Jurkat, Clone E6-1 (cell line): ENCODE results near the gene CH25H. TPM values are rescaled to one million over a fixed set of nuclear protein-coding genes. Genes with fewer than 3 reads are reported as not detected.
A peak's percentile ranks its signal among the peaks of the same experiment; 100 is the strongest.
"Not testable (repeated sequence)": the region's sequence is repeated elsewhere in the genome, so short reads cannot be mapped to it uniquely, and the experiment has no call there.

ENCODE experiments used
- DNase-seq: peaks from one replicate; pipeline ENCODE4 v3.0.0-alpha.2; 2011; ENCODE audit warnings: low read depth, low spot score
- H3K4me3 ChIP-seq: 2 replicates; pipeline ENCODE4 v1.5.1; 2011; ENCODE audit warnings: mild to moderate bottlenecking, low read length, control low read depth, moderate library complexity
- polyA plus RNA-seq: library from polyadenylated mRNA; unstranded; fragments of >200 nt; gene quantifications from one replicate; pipeline ENCODE4 v1.2.1, GENCODE V29; 2012; ENCODE audit warnings: missing spikeins; ENCODE audit not compliant: insufficient read length, insufficient read depth

CH25H gene, protein sequence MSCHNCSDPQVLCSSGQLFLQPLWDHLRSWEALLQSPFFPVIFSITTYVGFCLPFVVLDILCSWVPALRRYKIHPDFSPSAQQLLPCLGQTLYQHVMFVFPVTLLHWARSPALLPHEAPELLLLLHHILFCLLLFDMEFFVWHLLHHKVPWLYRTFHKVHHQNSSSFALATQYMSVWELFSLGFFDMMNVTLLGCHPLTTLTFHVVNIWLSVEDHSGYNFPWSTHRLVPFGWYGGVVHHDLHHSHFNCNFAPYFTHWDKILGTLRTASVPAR
- not detected for polyA plus RNA-seq

DNA sequence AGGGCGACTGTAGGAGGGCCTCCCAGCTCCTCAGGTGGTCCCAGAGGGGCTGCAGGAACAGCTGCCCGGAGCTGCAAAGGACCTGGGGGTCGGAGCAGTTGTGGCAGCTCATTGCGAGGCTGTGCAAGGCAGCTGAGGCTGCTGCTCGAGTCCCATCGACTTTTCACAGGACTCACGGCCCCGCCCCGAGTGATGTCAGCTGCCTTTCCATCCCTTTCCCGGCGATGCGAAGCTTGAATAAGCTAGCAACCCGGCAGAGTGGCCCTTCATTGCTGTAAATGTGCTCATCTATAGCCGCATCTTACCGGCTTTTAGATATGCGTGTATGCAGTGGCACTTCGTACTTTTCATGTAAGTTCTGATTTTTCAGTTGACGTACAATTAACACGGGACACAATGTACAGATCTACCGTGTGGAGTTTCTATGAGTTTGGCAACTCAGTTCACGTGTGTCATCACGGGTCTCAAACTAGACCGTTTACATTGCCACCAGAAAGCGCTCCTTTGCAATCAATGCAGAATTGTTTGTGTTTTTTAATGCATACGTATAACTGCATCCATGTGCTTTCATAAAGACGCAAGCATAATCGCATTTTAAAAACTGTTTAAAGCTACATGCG, at the start of gene CH25H:
Gene CH25H (minus strand): TSS at position 137 of the 620 bp plus-strand sequence. CDS start 25 bp downstream, at position 112.
- peak within 1 kb of the TSS; percentile 44 for H3K4me3 ChIP-seq
- DNase-seq, result peak; percentile 5

DNA sequence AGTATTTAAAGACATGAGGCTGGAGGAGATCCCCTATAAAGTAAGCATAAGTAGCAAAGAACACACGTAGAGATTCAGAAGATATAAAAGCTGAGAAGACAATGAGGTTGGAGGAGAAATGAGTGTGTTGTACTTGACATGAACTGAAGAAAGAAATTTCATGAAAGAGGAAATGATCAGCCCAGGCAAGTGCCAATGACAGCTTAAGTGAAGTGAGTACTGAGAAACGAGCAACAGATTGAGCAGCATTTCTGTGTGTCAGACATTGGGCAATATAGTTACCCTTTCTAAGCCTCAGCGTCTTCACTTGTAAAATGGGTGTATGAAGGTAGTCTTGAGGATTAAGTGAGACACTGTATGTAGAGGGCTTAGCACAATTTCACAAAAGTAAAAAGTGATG, 49.2 kb upstream of the CH25H start:
- no peak for DNase-seq
- no peak overlapping the region for H3K4me3 ChIP-seq

DNA sequence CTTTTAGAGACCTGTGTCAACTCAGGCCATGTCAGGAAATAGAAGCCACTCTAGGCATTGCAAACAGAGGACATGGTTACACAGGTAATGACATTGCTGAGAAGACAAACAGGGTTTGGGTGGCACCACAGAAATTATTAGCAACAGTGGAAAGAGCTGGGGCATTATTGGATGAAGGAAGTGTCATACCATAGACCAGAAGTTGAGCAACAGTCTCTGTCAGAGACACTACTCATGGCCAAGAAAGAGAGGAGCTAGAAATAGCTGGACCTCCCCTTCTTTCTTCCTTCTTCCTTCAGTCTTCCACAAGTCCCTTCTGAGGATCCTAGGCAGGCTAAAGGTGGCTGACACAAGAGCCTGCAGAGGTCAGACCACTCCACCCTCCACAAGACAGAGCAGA, 48.7 kb upstream of the CH25H start:
- no peak overlapping the region for H3K4me3 ChIP-seq
- no peak for DNase-seq

DNA sequence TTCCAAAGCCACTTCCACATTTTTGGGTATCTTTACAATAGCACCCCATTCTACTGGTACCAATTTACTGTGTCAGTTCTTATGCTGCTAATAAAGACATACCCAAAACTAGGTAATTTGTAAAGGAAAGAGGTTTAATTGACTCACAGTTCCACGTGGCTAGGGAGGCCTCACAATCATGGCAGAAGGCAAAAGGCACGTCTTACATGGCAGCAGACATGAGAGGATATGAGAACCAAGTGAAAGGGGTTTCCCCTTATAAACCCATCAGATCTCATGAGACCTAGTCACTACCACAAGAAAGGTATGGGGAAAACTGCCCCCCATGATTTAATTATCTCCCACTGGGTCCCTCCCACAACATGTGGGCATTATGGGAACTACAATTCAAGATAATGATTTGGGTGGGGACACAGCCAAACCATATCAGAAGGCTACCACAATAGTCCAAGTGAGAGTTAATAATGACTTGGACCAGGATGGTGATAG, 48.0 kb upstream of the CH25H start:
- DNase-seq, H3K4me3 ChIP-seq: not testable (repeated sequence)

DNA sequence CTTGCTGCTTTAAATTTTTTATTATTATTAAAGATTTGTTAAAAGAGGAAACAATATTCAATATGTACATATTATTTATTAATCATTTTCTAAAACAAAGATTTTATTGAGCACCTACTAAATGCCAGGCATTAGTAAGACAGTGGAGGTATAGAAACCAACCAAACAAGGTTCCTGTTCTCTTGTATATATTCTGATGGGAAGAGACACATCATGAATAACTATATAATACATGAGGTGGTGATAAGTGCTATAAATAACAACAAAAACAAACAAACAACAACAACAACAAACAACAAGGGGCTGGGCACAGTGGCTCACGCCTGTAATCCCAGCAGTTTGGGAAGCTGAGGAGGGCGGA, 45.1 kb upstream of the CH25H start:
- no peak for DNase-seq
- peak overlapping the region; percentile 81 for H3K4me3 ChIP-seq

DNA sequence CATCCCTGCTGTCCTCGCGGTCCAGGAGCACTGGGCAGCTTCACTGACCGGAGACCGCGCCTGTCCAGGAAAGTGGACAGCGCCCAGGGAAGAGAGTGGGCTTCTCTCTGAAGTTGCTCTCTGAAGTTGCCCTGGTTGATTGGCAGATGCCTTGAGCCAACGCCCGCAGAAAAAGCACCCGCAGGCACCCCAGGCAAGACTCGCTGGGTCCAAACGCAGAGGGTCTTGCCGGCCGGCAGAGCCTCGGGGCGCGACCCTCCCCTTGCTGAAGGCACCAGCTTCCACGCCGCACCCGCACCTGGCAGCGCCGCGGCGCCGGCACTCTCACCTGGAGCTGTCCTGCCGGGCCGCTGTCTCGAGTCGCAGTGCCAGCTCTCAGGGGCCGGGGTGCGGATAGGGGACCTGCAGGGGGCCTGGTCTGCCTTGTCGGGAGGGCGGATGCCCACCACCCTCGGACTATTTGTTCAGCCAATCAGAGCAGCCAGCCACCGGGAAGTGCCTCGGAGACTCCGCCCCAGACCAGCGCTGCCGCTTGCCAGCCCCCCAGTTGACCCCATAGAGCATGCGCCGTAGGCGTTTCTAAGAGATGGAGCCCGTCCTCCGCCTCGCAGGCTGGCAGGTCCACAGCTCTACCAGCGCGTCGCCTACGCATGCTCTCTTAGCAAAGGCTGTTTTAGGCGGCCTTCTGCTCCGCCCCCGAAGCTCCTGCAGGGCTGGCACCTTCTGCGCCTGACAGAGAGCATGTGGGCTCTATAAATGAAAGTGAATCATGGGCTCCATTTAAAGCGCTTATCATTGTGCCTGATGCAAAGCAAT, 44.5 kb upstream of the CH25H start, which contains the start of gene LIPA:
Gene LIPA (minus strand): TSS at position 367 of the 816 bp plus-strand sequence. CDS start 4,127 bp downstream, outside the sequence.
- H3K4me3 ChIP-seq, result peak within 1 kb of the TSS; percentile 81
- peak; percentile 98 for DNase-seq

DNA sequence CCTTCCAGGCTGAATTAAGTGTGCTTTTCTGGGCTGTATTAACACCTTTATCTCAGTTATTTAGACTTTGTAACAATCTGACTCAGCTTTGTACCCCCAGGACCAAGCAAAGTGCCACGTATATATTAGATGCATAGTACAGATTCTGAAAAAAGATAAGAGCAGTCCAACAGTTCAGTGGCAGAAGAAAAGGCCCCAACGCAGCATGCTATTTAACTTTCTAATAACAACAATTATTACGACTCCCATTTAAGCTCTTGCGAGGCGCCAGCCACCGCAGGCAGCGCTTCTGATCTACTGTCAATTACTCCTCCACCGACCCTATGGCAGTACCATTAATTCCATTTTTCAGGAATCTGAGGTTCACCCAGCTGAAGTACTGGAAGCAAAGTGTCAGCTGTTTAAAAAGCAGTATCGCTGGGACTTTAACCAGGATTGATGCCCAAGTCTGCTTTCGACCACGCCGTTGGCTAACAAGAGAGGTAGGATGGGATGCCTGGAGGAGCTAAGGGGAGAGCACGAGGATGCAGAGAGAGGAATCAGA, 43.8 kb upstream of the CH25H start:
- H3K4me3 ChIP-seq, result peak overlapping the region; percentile 81
- DNase-seq, result no peak

DNA sequence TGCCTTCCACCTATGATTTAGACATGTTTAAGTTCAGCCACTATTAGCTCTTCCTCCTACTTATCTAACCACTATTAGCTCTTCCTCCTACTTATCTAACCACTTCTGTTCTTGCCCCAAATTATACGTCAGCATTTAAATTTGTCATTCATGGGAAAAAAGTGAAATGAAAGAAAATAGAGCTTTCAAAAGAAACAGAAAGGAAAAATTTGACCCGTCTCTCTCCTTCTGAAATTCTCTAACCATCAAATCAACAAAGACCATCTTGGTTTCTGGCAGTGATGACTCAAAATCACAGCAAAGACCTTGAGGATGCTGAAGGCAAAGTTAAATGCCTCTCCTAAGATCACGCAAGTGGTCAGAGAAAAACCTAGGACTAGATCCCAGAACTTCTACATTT, 41.9 kb upstream of the CH25H start:
- DNase-seq, result no peak
- H3K4me3 ChIP-seq, result no peak overlapping the region

DNA sequence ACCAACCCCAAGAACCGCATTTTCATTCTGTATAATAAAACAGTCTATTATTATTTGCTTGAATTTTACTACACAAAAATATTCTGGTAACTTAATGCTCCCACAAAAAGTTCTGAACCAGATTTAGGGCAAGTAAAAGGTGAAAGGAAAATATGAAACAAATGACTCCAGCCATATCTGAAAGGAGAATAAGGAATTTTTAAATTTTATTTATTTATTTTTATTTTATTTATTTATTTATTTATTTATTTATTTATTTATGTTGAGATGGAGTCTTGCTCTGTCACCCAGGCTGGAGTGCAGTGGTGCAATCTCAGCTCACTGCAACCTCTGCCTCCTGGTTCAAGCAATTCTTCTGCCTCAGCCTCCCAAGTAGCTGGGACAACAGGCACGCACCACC, 40.5 kb upstream of the CH25H start:
- H3K4me3 ChIP-seq, DNase-seq: not testable (repeated sequence)

DNA sequence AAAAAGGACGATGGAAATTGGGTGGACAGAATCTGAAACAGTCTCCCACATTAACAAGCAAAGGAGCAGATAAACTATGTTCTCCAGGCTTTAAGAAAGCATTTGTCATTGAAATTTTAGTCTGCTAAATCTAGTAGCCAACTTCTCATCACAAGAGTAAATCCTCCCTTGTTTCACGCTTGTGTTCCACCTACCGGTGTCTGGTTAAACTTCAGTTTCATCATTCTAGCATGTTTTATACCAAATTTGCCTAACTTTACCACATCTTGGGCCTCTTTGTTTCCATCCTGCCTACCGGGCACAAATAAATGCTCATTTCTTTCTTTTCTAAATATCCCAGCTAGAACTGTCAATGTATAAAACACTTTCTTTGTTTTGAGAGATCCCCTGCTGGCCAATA, 38.7 kb upstream of the CH25H start:
- H3K4me3 ChIP-seq, result no peak overlapping the region
- no peak for DNase-seq

DNA sequence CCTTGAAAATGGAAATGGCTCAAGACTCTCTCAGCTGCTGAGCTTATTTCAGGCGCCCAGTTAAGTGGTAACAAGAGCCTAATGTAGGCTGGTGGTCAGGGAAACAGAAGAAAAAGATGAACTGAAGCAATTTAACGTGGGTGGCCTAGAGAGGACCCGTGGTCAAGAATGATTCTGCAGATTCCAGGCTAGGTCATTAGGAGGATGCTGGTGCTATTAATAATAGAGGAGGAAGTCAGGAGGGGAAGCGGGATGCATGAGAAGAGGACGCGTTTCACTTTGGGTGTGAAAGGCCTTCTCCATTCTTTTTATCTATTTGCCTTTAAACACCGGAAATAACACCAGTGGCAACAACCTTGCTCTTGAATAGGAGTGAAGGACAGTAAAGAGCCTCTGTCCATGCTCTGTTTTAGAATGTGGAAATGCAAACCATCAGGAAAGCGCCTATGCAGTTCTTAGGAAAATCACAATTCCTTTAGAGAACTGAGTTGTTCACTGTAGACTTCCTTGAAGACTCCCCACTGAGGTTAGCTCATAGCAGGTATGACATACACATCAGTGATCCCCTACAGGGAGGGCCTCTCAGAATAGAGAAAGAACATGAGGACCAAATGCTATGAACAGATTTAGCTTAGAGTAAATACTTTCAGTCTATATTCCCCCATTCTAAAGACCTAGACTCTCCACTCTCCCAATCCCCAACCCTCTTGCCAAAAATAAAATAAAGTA, 35.9 kb upstream of the CH25H start:
- no peak for DNase-seq
- H3K4me3 ChIP-seq, result no peak overlapping the region

DNA sequence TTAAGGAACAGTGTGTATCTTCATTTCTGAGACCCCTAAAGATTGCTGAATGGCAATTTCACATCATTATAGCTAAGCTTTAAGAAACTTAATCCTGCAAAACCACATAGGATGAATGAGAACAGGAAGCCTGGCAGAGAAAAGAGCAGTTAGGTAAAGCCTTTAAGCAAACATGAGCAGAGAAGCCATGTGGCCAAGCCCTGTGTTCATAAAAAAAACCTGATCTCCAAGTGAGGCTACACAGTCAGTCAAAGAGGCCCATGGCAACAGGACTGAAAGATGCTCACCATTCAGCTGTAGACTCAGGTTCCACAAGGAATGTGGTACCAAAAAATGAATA, 35.2 kb upstream of the CH25H start:
- no peak overlapping the region for H3K4me3 ChIP-seq
- peak; percentile 41 for DNase-seq

DNA sequence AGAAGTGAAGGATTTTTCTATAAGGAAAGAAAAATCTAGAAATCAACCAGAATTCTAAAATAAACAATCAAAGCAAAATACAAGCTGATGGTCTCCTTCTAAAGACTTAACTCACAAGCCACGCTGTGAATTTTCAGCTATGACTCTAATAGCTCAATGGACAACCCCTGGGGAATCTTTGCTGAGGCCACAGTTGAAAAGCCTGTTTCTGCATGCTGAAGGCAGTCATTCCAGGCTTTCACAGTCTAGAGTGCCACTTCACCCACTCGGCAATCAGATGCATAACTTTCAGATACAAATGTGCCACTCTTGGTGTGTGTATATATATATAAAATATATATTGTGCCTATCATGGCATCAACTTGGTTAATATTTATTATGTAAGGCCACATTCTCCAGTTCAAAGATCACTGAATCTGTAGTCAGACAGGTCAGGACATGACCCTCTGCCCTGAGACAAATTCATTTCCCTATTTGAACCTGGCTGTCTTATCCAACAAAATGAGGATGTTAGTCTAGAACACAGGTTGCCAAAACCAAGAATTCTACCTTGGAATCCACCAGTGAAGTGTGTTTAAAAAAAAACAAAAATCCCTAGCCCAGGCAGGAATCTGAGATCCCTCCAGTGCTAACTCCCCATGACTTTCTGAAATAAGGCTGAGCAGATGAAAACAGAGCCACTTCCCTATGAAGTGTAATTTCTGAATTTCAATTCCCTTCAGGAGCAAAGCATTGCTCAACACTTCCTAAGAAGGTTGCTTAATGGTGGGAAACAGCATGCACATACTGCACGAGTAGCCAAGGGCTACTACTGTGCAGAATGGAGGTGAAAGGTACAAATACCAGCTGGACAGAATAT, 34.6 kb upstream of the CH25H start:
- DNase-seq, result no peak
- no peak overlapping the region for H3K4me3 ChIP-seq

DNA sequence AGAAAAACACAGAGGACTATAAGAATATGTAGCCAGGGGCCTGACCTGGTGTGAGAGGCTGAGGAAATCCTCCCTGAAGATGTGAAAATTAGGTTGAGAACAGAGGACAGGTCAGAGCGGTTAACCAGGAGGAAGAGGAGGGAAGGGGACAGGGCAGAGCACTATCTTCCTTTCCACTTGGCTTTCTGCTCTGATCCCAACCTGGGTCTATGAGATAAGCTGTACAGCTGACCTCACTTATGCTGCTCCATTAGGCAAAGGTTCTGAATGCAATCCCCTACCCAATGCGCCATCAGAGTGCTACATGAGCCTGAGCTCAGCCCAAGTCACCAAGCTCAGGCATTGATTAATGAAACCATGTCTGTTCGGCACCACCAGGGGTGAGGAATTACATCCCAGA, 33.9 kb upstream of the CH25H start:
- no peak for DNase-seq
- H3K4me3 ChIP-seq, result no peak overlapping the region

DNA sequence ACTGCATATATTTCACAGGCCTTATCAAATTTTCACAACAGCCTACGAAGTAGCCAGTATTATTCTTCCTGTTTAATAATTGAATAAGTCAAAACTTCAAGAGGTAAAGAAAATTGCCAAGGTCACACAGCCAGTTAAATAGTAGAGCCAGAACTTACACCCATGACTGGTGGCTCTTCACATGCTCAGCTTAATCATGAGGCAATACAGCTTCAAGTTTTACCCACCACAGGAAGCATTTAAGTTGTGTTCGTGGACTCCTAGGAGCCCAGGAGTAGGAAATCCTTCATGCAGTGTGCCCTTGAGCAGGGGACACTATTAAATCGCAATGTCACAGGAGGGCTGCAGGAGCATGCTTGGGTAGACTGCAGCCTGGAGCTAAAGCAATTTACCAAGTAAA, 33.4 kb upstream of the CH25H start:
- H3K4me3 ChIP-seq, result no peak overlapping the region
- DNase-seq, result no peak

DNA sequence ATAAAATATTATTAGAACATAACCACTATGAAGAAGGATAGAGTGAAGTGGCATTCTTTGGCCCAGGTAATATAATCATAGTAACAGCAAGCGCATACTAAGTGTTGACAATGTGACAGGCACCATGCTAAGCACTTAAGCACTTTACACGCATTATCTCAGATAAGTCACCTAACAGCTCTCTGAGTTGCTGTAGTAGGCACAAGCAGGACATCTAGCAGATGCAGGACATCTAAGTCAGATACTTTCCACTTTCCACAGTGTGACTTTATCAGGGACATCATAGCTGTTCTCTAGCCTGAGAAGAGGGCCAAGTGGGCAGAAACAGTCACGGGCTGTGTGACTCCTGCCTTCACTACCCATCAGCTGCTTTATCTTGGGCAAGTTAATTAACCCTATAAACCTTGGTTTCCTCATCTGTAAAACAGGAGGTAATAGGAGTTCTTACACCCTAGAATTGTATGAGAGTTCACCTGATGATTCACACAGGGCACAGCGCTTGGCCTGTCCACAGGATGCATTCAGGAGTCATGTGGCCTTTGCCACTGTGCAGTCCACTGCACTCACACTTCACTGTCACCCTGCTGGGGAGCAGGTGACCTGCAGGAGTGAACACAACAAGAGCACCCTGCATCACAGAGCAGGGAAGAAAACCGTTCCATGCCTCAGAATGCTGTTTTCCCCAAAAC, 32.0 kb upstream of the CH25H start:
- DNase-seq, result no peak
- H3K4me3 ChIP-seq, result no peak overlapping the region

DNA sequence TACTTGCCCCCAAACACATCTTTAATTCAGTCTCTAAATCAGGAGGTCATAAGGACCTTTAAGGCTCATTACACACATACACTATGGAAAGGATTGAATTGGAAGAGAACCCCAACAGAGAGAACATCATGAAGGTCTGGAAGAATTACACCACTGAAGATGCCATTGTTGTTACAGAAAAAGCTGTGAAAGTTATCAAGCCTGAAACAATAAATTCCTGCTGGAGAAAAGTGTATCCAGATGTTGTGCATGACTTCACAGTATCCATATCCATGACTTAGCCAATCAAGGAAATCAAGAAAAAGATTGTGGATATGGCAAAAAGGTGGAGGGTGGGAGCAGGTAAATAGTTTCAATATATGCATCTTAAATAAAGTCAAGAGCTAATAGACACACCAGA, 30.7 kb upstream of the CH25H start:
- DNase-seq, result no peak
- H3K4me3 ChIP-seq, result no peak overlapping the region
